SH-SY5Y (cell line): ENCODE results near the gene ERCC8.

Experiments
- GATA2 ChIP-seq: IDR thresholded peaks from 2 replicates; pipeline ENCODE4 v1.6.1; 2011; ENCODE audit warnings: mild to moderate bottlenecking, low read depth, low read length
- GATA3 ChIP-seq: IDR thresholded peaks from 2 replicates; pipeline ENCODE4 v1.6.1; 2011; ENCODE audit warnings: low read depth, mild to moderate bottlenecking, low read length, moderate library complexity

DNA sequence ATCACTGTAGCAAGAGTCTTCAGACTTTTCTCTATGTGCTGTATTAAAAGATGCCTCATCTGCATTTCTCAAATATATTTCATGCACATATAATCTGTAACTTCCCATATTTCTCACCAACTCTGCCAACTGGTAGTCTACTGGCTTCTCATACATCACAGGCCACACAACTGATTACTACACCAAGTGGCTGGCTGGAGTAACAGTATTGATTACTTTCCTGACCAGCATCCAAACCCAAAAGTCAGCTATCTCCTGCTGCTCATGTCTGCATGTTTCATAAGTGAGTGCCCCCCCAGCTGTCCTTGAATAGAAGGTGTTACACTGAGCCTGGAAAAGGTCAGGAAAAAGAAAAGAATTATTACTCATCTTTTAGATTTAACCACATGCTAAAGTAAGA lies 17.4 kb downstream of the ERCC8 start:
- no peak for TF ChIP-seq GATA2
- no peak for TF ChIP-seq GATA3
